ENCODE results near the gene LEMD2. TPM values are rescaled to one million over a fixed set of nuclear protein-coding genes. Genes with fewer than 3 reads are reported as not detected.

Gene LEMD2
- total RNA-seq, 1 experiment from 2014 or later: 75.8 TPM

DNA sequence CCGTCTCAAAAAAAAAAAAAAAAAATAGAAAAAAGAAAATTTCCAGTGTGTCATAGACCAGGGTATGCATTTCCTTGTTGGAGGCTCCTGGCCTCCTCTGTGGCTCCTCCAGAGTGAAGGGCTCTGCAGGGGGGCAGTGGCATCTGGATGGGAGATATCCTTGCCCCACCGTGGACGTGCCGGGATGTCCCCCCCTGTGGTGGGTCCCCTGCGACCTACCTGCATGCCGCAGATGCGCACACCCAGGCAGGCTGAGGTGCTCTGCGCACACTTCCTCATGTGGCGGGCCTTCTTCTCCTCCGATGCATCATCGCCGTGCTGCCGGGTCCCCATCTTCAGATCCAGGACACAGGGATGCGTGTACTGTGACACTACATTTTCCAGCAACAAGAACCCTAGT is 63.7 kb downstream of the LEMD2 start:
- DNase-seq (ENCODE audit: low spot score): no peak
- Histone ChIP-seq H3K4me1 (ENCODE audit: insufficient read depth, low read length, poor library complexity, severe bottlenecking) (no peaks in the 10 kb centered on the region), H3K27me3 (replicated peaks; ENCODE audit: insufficient read depth, low read depth, low read length, poor library complexity) (no peaks in the 10 kb centered on the region), H3K4me3 (ENCODE audit: low read depth, low read length, poor library complexity, severe bottlenecking) (no peak overlapping the region), H3K27ac (ENCODE audit: low read depth, low read length, poor library complexity, severe bottlenecking) (no peak overlapping the region), H3K36me3 (ENCODE audit: insufficient read depth, low read length, poor library complexity, severe bottlenecking) (no peaks in the 10 kb centered on the region), H3K9me3 (ENCODE audit: low read depth, low read length, poor library complexity, severe bottlenecking) (no peaks in the 10 kb centered on the region)
- TF ChIP-seq EZH2 (IDR thresholded peaks at IDR 0.05; ENCODE audit: borderline replicate concordance, low read depth, low read length, poor library complexity, severe bottlenecking): no peak
- ChIA-PET CTCF (no interaction called here), POLR2A (ENCODE audit: low non-redundant PET) (no interaction called here)
- intact Hi-C loops (cut with micrococcal nuclease; ENCODE audit: unreplicated experiment): no loop called here
- no TSS peak for BruUV-seq (replicated peaks)

DNA sequence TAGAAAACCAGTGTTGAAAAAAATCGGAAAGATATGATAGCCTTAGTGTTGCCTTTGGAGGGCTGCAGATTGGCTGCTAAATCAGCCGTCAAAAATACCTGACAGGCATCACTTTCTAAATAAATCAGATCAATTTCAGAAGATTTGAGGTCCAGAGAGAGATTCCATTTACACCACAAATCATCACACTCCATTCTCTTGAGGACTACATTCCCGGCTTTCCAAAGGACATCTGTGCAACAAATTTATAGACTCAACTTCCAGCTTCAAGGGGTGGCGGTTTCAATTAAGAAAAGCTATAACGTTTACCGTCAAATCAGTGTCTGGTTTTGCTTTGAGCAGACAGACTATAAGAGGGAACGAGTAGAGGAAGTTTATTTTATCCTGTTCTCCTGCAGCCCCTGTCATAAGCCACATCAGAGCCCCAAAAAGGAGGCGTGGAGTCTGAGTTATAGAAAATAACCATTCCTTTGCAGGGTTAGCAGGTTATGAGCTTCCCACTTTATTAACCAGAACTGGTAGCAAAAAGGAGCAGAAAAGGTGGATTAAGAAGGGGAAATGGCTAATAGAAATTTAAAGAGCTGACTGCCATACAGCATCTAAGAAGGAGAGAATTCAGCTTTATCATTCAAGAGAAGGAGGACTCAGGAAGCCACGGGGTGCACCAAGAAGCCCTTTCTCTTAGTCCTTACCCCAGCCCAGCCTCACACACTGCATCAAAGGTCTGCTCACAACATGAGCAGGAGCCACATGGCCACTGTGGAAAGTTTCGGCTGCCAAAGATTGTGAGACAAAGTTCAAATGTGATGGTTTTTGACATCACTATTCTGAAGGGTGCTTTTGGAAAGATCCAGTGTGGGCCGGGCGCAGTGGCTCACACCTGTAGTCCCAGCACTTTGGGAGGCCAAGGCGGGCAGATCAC is 64.6 kb downstream of the LEMD2 start:
- no peaks in the 10 kb centered on the region for H3K4me1 ChIP-seq (ENCODE audit: insufficient read depth, low read length, poor library complexity, severe bottlenecking)
- no peaks in the 10 kb centered on the region for H3K36me3 ChIP-seq (ENCODE audit: insufficient read depth, low read length, poor library complexity, severe bottlenecking)
- intact Hi-C loops (cut with micrococcal nuclease; ENCODE audit: unreplicated experiment): no loop called here
- TF ChIP-seq, protein P1, sequence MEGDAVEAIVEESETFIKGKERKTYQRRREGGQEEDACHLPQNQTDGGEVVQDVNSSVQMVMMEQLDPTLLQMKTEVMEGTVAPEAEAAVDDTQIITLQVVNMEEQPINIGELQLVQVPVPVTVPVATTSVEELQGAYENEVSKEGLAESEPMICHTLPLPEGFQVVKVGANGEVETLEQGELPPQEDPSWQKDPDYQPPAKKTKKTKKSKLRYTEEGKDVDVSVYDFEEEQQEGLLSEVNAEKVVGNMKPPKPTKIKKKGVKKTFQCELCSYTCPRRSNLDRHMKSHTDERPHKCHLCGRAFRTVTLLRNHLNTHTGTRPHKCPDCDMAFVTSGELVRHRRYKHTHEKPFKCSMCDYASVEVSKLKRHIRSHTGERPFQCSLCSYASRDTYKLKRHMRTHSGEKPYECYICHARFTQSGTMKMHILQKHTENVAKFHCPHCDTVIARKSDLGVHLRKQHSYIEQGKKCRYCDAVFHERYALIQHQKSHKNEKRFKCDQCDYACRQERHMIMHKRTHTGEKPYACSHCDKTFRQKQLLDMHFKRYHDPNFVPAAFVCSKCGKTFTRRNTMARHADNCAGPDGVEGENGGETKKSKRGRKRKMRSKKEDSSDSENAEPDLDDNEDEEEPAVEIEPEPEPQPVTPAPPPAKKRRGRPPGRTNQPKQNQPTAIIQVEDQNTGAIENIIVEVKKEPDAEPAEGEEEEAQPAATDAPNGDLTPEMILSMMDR (conservative IDR thresholded peaks at IDR 0.05; ENCODE audit: low read depth, low read length): no peak
- TF ChIP-seq EZH2 (IDR thresholded peaks at IDR 0.05; ENCODE audit: borderline replicate concordance, low read depth, low read length, poor library complexity, severe bottlenecking): no peak
- POLR2A ChIA-PET (ENCODE audit: low non-redundant PET): no interaction called here
- H3K4me3 ChIP-seq (ENCODE audit: low read depth, low read length, poor library complexity, severe bottlenecking): no peak overlapping the region
- DNase-seq (ENCODE audit: low spot score): no peak
- no peaks in the 10 kb centered on the region for H3K9me3 ChIP-seq (ENCODE audit: low read depth, low read length, poor library complexity, severe bottlenecking)
- CTCF ChIA-PET: interaction anchor here (1.6 kb wide), 1 partner anchor 24 kb away, joined by 6 read pairs; no protein-coding TSS in a partner anchor
- no peaks in the 10 kb centered on the region for H3K27me3 ChIP-seq (replicated peaks; ENCODE audit: insufficient read depth, low read depth, low read length, poor library complexity)
- BruUV-seq (replicated peaks): no TSS peak
- H3K27ac ChIP-seq (ENCODE audit: low read depth, low read length, poor library complexity, severe bottlenecking): no peak overlapping the region

DNA sequence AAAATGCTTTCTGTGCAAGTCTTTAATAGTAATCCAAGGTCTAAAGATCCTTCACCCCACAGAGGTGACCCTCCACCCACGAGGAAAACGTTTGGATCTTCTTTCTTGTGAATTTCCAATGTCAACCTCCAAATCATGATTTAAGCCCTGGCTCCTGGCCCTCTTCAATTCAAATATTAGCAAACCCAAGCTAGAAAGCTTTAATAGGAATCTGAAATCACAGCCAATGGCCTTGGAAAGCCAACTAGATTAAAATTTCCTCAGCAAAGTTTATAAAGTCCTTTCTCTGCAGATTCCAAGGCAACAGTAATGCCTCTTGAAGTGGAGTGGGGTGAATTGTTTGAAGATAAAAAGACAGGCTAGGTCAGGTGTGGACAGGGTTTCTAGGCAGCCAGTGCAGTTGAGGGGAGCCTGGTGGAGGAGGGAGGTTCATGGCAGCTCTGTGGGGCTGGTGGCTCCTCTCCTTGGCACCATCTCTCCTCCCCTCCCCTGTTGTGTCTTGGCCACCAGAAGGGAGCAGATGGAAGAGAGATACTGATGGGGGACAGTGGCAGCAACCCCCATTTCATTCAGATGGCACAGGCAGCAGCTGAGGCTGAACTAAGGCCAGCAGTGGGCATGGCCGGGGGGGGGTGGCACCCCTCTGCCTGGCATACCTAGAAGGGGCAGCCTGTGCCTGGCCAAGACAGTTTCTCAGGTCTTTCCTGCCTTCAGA is 65.4 kb downstream of the LEMD2 start:
- Histone ChIP-seq H3K27me3 (replicated peaks; ENCODE audit: insufficient read depth, low read depth, low read length, poor library complexity) (no peaks in the 10 kb centered on the region), H3K9me3 (ENCODE audit: low read depth, low read length, poor library complexity, severe bottlenecking) (no peaks in the 10 kb centered on the region), H3K36me3 (ENCODE audit: insufficient read depth, low read length, poor library complexity, severe bottlenecking) (no peaks in the 10 kb centered on the region), H3K4me3 (ENCODE audit: low read depth, low read length, poor library complexity, severe bottlenecking) (no peak overlapping the region), H3K27ac (ENCODE audit: low read depth, low read length, poor library complexity, severe bottlenecking) (no peak overlapping the region), H3K4me1 (ENCODE audit: insufficient read depth, low read length, poor library complexity, severe bottlenecking) (no peaks in the 10 kb centered on the region)
- ChIA-PET CTCF (interaction anchor here (1.6 kb wide), 1 partner anchor 23 kb away, joined by 6 read pairs; no protein-coding TSS in a partner anchor), POLR2A (ENCODE audit: low non-redundant PET) (no interaction called here)
- no TSS peak for BruUV-seq (replicated peaks)
- intact Hi-C loops (cut with micrococcal nuclease; ENCODE audit: unreplicated experiment): no loop called here
- TF ChIP-seq, protein P1 (conservative IDR thresholded peaks at IDR 0.05; ENCODE audit: low read depth, low read length): no peak
- no peak for TF ChIP-seq EZH2 (IDR thresholded peaks at IDR 0.05; ENCODE audit: borderline replicate concordance, low read depth, low read length, poor library complexity, severe bottlenecking)
- DNase-seq (ENCODE audit: low spot score): no peak
